Endothelial cell of umbilical vein (primary cell): ENCODE data around the gene CDC23. TPM values are rescaled to one million over a fixed set of nuclear protein-coding genes. Genes with fewer than 3 reads are reported as not detected.
A peak's percentile ranks its signal among the peaks of the same experiment; 100 is the strongest.

Source experiments
- BruUV-seq: library from RNA; stranded (reverse); fragments of 400-500 nt; replicated peaks from 2 replicates; lab custom pipeline; 2021; lab: Mats Ljungman, UMichigan
- CTCF ChIA-PET: fragments of 300-600, 350-600 bp; sonication (Branson Sonifier 250); formaldehyde crosslinking; loops from one replicate; lab custom pipeline; 2021; ENCODE audit warnings: antibody characterized with exemption, inconsistent platforms; lab: Charles Lee
- POLR2A ChIA-PET: fragments of 300-600, 350-600 bp; sonication (Branson Sonifier 250); formaldehyde crosslinking; loops from one replicate; lab custom pipeline; 2021; ENCODE audit warnings: antibody characterized with exemption, inconsistent platforms; lab: Charles Lee
- DNase-seq: peaks from one replicate; pipeline ENCODE4 v3.0.0-alpha.2; 2011; ENCODE audit warnings: low read depth, low spot score
- FAIRE-seq: peaks from 2 replicates; lab custom pipeline; 2011; peaks lifted over from hg19 to GRCh38; lab: Jason Lieb, UNC
- H2AFZ ChIP-seq: 2 replicates; pipeline ENCODE4 v1.6.0; 2012; ENCODE audit warnings: low read depth, low read length, control low read depth, inconsistent platforms
- H3K27ac ChIP-seq: 2 replicates; pipeline ENCODE4 v1.5.1; 2011; ENCODE audit warnings: low read depth, mild to moderate bottlenecking, control low read depth, low read length, moderate library complexity; ENCODE audit not compliant: insufficient read depth
- H3K27me3 ChIP-seq, 2 experiments: 2 replicates each; pipeline versions ENCODE4 v1.6.0 to v1.6.1; 2011; ENCODE audit warnings: low read length in 2 of 2, mixed read lengths in 1 of 2; ENCODE audit not compliant: control insufficient read depth in 2 of 2, insufficient read depth in 2 of 2
- H3K36me3 ChIP-seq, 2 experiments: 2 replicates in 1 of 2; 3 replicates in 1 of 2; pipeline ENCODE4 v1.5.1; 2011; ENCODE audit warnings: low read length in 2 of 2, mild to moderate bottlenecking in 1 of 2, moderate library complexity in 1 of 2; ENCODE audit not compliant: control insufficient read depth in 2 of 2, insufficient read depth in 2 of 2; ENCODE audit errors: extremely low read depth in 1 of 2
- H3K4me1 ChIP-seq: 3 replicates; pipeline ENCODE4 v1.5.1; 2011; ENCODE audit warnings: mild to moderate bottlenecking, low read length; ENCODE audit not compliant: control insufficient read depth, insufficient read depth; ENCODE audit errors: extremely low read depth
- H3K4me2 ChIP-seq: 2 replicates; pipeline ENCODE4 v1.6.1; 2011; ENCODE audit warnings: low read length, control low read depth, mixed read lengths; ENCODE audit not compliant: insufficient read depth
- H3K4me3 ChIP-seq, 3 experiments: fragments of 200-600 bp in 1 of 3; sonication (generic), shearing (Covaris generic) in 1 of 3; replicated peaks in 1 of 3; 2 replicates each; pipeline ENCODE4 v1.5.1; 2011 to 2016; ENCODE audit warnings: control low read depth in 3 of 3, low read length in 3 of 3, mild to moderate bottlenecking in 2 of 3, inconsistent platforms in 1 of 3, low read depth in 1 of 3, moderate library complexity in 1 of 3; ENCODE audit not compliant: insufficient read depth in 1 of 3
- H3K79me2 ChIP-seq: 2 replicates; pipeline ENCODE4 v1.6.0; 2012; ENCODE audit warnings: low read length, inconsistent platforms; ENCODE audit not compliant: control insufficient read depth, insufficient read depth
- H3K9ac ChIP-seq: replicated peaks from 2 replicates; pipeline ENCODE3; 2011; ENCODE audit warnings: low read length, control low read depth; ENCODE audit not compliant: insufficient read depth; ENCODE audit errors: extremely low read depth
- H3K9me1 ChIP-seq: replicated peaks from 3 replicates; pipeline ENCODE4 v1.6.0; 2011; ENCODE audit warnings: mild to moderate bottlenecking, low read length; ENCODE audit not compliant: control insufficient read depth, insufficient read depth; ENCODE audit errors: extremely low read depth
- H3K9me3 ChIP-seq: replicated peaks from 2 replicates; pipeline ENCODE4 v1.5.1; 2012; ENCODE audit warnings: low read length, inconsistent platforms; ENCODE audit not compliant: control insufficient read depth, insufficient read depth
- H4K20me1 ChIP-seq: replicated peaks from 2 replicates; pipeline ENCODE3; 2011; ENCODE audit warnings: mild to moderate bottlenecking, low read length; ENCODE audit not compliant: control insufficient read depth, insufficient read depth; ENCODE audit errors: extremely low read depth
- CTCF ChIP-seq, 2 donors: IDR thresholded peaks; 1 replicate in 1 of 2; 2 replicates in 1 of 2; pipeline ENCODE4 v1.5.1; 2011; ENCODE audit warnings: low read length in 2 of 2, mild to moderate bottlenecking in 2 of 2, moderate library complexity in 2 of 2, control low read depth in 1 of 2, inconsistent platforms in 1 of 2, low read depth in 1 of 2; ENCODE audit not compliant: insufficient read depth in 1 of 2; ENCODE audit errors: extremely low read depth in 1 of 2
- EZH2 ChIP-seq: IDR thresholded peaks from 2 replicates; pipeline ENCODE4 v1.6.1; 2012; ENCODE audit warnings: borderline replicate concordance, low read depth, mild to moderate bottlenecking, moderate library complexity, low read length, inconsistent platforms; ENCODE audit not compliant: severe bottlenecking
- JUN ChIP-seq: IDR thresholded peaks from 2 replicates; pipeline ENCODE4 v1.6.1; 2011; ENCODE audit warnings: borderline replicate concordance, low read depth; ENCODE audit not compliant: insufficient read length, insufficient read depth
- MYC ChIP-seq: IDR thresholded peaks from one replicate; pipeline ENCODE4 v1.6.1; 2011; ENCODE audit warnings: mild to moderate bottlenecking, low read depth, low read length
- POLR2AphosphoS5 ChIP-seq: IDR thresholded peaks from 2 replicates; pipeline ENCODE4 v1.6.1; 2012; ENCODE audit warnings: low read depth, mild to moderate bottlenecking, control low read depth, low read length, moderate library complexity; ENCODE audit not compliant: insufficient read depth
- dilution Hi-C: fragments of 300-500 bp; cut with MboI; formaldehyde crosslinking; loops from one replicate; pipeline ENCODE4 v1.15.0; 2019; ENCODE audit warnings: low sequenced_read_pairs; ENCODE audit not compliant: extremely low pct_ligation_motif_present
- intact Hi-C: fragments of 100-400 bp; cut with micrococcal nuclease; formaldehyde crosslinking; loops from one replicate; pipeline ENCODE4 v1.10.0; 2022
- polyA plus RNA-seq, 4 experiments: library from polyadenylated mRNA; depleted of rRNA in 3 of 4; stranded (reverse) in 3 of 4; unstranded in 1 of 4; fragments of >200 nt; gene quantifications; 2 replicates each; pipeline versions ENCODE4 v1.2.1 to v1.2.3, GENCODE V29; 2011 to 2012; ENCODE audit warnings: missing spikeins in 1 of 4
- total RNA-seq: library from RNA; stranded (reverse); gene quantifications from 2 replicates; pipeline ENCODE4 v1.2.3, GENCODE V29; 2021

Gene CDC23
- total and polyA plus RNA-seq, 2 donors (not counting 3 experiments of a cell fraction or from before 2014, with no cell fraction given) = 28.5 to 41.2 TPM

DNA sequence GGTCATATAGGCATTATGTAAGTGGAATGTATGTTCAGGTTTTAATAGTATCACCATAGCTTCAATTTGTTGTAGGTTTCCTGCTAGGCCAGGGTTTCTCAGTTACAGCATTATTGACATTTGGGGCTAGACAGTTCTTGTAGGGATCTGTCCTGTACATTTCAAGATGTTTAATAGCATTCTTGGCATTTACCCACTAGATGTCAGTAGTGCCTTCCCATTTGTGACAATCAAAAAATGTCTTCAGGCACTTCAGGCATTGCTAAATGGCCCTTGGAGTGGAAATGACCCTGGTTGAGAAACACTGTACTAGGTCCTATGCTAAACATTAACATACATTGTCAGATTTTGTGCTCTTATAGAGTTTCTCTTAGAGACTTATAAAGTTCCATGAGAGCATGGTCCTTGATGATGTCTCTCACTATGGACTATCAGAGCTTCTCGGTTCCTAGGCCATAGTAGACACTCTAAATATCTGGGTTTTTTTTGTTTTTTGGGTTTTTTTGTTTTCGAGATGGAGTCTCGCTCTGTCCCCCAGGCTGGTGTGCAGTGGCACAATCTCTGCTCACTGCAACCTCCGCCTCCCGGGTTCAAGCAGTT, 32.8 kb downstream of the CDC23 start:
- ChIA-PET POLR2A (no interaction called here), CTCF (interaction anchor here (1.0 to 1.7 kb wide), 7 partner anchors 12 to 368 kb away, joined by 3 to 16 read pairs (median 4); no protein-coding TSS in a partner anchor)
- no peaks in the 10 kb centered on the region for H3K9me3 ChIP-seq
- no peak overlapping the region for H3K27ac ChIP-seq
- peak overlapping the region; percentile 54 for H3K9ac ChIP-seq
- H4K20me1 ChIP-seq = no peaks in the 10 kb centered on the region
- peak overlapping the region; percentile 64 for H3K4me2 ChIP-seq
- no peak overlapping the region for H2AFZ ChIP-seq
- intact Hi-C loops (loop anchor here (1.0 kb wide), 3 partner anchors 103 to 323 kb away; no protein-coding TSS in a partner anchor), dilution Hi-C loops (no loop called here)
- DNase-seq (peak; percentile 76), FAIRE-seq (peak; percentile 78)
- H3K4me3 ChIP-seq = peak overlapping the region in 2 of 3 experiments; percentile 61 to 95
- no peaks in the 10 kb centered on the region for H3K9me1 ChIP-seq
- H3K79me2 ChIP-seq = peaks cover 43% of the 10 kb centered on the region
- BruUV-seq = no TSS peak
- TF ChIP-seq MYC = no peak
- TF ChIP-seq POLR2AphosphoS5 = no peak
- TF ChIP-seq JUN = no peak
- peak; percentile 36 to 45 for TF ChIP-seq CTCF (IDR thresholded peaks at IDR 0.05; ENCODE audit: extremely low read depth in 1 of 2, insufficient read depth in 1 of 2, low read depth in 1 of 2, low read length in 2 of 2)
- no peak for TF ChIP-seq EZH2
- peaks cover 15 to 26% of the 10 kb centered on the region in 2 experiments for H3K36me3 ChIP-seq
- peaks cover 22% of the 10 kb centered on the region for H3K4me1 ChIP-seq
- no peaks in the 10 kb centered on the region for H3K27me3 ChIP-seq
